Adrenal gland (tissue), 12 donors: ENCODE data around the gene PFN1. TPM values are rescaled to one million over a fixed set of nuclear protein-coding genes. Genes with fewer than 3 reads are reported as not detected.

Experiments used
- DNase-seq, 7 donors: peaks; one replicate each; pipeline ENCODE4 v3.0.0-alpha.2; 2019 to 2020
- H3K27ac ChIP-seq, 5 donors: fragments of 200-600 bp; sonication (generic) in 4 of 5; 1 replicate in 3 of 5; 2 replicates in 2 of 5; pipeline versions ENCODE4 v1.5.1 to v1.8.0; 2016 to 2020; ENCODE audit warnings: mild to moderate bottlenecking in 1 of 5
- H3K27me3 ChIP-seq: fragments of 200-600 bp; 2 replicates; pipeline ENCODE4 v1.8.0; 2021
- H3K36me3 ChIP-seq, 2 donors: fragments of 200-600 bp; replicated peaks in 1 of 2; 1 replicate in 1 of 2; 2 replicates in 1 of 2; pipeline versions ENCODE4 v1.5.1 to v1.8.0; 2018 to 2022
- H3K4me1 ChIP-seq, 2 donors: fragments of 200-600 bp; replicated peaks in 1 of 2; 1 replicate in 1 of 2; 2 replicates in 1 of 2; pipeline versions ENCODE4 v1.5.1 to v1.8.0; 2018 to 2021
- H3K4me3 ChIP-seq, 4 donors: fragments of 200-600 bp; sonication (generic) in 3 of 4; one replicate each; pipeline ENCODE4 v1.5.1; 2016 to 2018
- H3K9me3 ChIP-seq, 3 donors: fragments of 200-600 bp; sonication (generic) in 1 of 3; replicated peaks in 1 of 3; 1 replicate in 2 of 3; 2 replicates in 1 of 3; pipeline versions ENCODE4 v1.5.1 to v1.8.0; 2016 to 2021
- POLR2A ChIP-seq, 2 donors: fragments of 450-650 bp; IDR thresholded peaks; one replicate each; pipeline ENCODE4 v1.6.1; 2017; ENCODE audit warnings: antibody characterized with exemption in 2 of 2, mild to moderate bottlenecking in 2 of 2, moderate library complexity in 1 of 2
- whole genome bisulfite sequencing, 4 donors: extraction: QIAGEN DNeasy Blood & Tissue Kit in 2 of 4; methylation state at CpG; one replicate each; pipeline versions ENCODE4 v1.1.5 to v1.1.7; 2013 to 2017; 5-methylcytosine and 5-hydroxymethylcytosine counted together
- intact Hi-C, 2 donors: fragments of 100-400 bp; cut with DNase I; formaldehyde crosslinking; loops; one replicate each; pipeline versions ENCODE4 v1.14.1 to v1.15.0; 2022 to 2023
- polyA plus RNA-seq, 3 donors: library from polyadenylated mRNA; stranded (reverse); fragments of 200-250 nt in 2 of 3; fragments of 350-450 nt in 1 of 3; fragmentation: Illumina TruSeq in 1 of 3; extraction: RNeasy Lipid Tissue Mini Kit (QIAGEN cat#74804) in 1 of 3; gene quantifications; one replicate each; pipeline ENCODE4 v1.2.3, GENCODE V29; 2013 to 2014
- total RNA-seq, 9 donors: library from RNA; depleted of rRNA in 4 of 9; stranded (reverse); fragments of >200 nt in 4 of 9; fragments of 120-200 nt in 1 of 9; fragmentation: NEBNext Ultra II Directional in 1 of 9; extraction: Animal tissue kit (Norgen Biotek cat#: 25700) in 1 of 9; gene quantifications; one replicate each; pipeline versions ENCODE4 v1.1.0 to v1.2.4, GENCODE V29; 2013 to 2023
- TF ChIP-seq, protein P1 (sequence below), 6 experiments: fragments of 450-650 bp in 4 of 6; fragments of 200-600 bp in 2 of 6; sonication (generic) in 1 of 6; IDR thresholded peaks; 1 replicate in 5 of 6; 2 replicates in 1 of 6; pipeline versions ENCODE4 v1.5.1 to v1.8.0; 2016 to 2021; ENCODE audit warnings: antibody characterized with exemption in 6 of 6, mild to moderate bottlenecking in 2 of 6, moderate library complexity in 1 of 6
- donor health status: healthy with polysubstance abuse.
- donor health status: Bipolar disorder and iron deficiency.
- donor health status: DM: yes; HTN: yes; CAD: no.
- donor health status: DM: no; HTN: no; CAD: no.
- donor health status: DM: no; HTN: no; CAD: no.
- donor health status: DM: yes; HTN: yes; CAD: no.

The PFN1 gene
- total and polyA plus RNA-seq, 12 donors: 310 to 1,056 (median 423) TPM

DNA sequence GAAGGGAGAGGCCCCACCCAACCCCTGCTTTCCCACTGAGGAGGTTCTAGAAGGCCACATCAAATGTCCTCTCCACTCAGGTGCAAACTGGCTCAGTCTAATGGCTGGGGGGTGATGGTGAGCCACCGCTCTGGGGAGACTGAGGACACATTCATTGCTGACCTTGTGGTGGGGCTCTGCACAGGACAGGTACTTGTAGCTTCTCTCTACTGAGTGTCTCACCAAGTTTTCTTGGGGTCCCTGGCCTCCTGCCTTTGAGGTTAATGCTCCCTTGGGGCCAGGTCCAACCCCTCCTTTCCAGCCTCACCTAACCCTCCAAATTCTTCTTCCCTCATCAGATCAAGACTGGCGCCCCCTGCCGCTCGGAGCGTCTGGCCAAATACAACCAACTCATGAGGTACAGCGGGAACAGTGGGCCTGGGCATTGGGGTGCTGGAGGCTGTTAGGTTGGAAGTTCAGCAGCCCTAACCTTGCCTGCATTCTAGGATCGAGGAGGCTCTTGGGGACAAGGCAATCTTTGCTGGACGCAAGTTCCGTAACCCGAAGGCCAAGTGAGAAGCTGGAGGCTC lies 8.2 kb upstream of the PFN1 start:
- Histone ChIP-seq H3K27ac (no peak overlapping the region), H3K36me3 (peaks cover 0 to 20% of the 10 kb centered on the region in 2 donors), H3K4me3 (no peak overlapping the region), H3K9me3 (no peaks in the 10 kb centered on the region), H3K4me1 (no peaks in the 10 kb centered on the region), H3K27me3 (no peaks in the 10 kb centered on the region)
- DNase-seq: no peak
- intact Hi-C loops: no loop called here
- TF ChIP-seq POLR2A (IDR thresholded peaks at IDR 0.05): no peak
- TF ChIP-seq, protein P1, sequence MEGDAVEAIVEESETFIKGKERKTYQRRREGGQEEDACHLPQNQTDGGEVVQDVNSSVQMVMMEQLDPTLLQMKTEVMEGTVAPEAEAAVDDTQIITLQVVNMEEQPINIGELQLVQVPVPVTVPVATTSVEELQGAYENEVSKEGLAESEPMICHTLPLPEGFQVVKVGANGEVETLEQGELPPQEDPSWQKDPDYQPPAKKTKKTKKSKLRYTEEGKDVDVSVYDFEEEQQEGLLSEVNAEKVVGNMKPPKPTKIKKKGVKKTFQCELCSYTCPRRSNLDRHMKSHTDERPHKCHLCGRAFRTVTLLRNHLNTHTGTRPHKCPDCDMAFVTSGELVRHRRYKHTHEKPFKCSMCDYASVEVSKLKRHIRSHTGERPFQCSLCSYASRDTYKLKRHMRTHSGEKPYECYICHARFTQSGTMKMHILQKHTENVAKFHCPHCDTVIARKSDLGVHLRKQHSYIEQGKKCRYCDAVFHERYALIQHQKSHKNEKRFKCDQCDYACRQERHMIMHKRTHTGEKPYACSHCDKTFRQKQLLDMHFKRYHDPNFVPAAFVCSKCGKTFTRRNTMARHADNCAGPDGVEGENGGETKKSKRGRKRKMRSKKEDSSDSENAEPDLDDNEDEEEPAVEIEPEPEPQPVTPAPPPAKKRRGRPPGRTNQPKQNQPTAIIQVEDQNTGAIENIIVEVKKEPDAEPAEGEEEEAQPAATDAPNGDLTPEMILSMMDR (IDR thresholded peaks at IDR 0.05): peak in 1 of 6 experiments; percentile 6
- WGBS, 4 donors: 78 to 88% (median 87%) methylated on average over 9 to 10 of the region's 10 CpGs

- H3K36me3 ChIP-seq: peaks cover 0 to 12% of the 10 kb centered on the region in 2 donors
- TF ChIP-seq, protein P1 (IDR thresholded peaks at IDR 0.05): no peak
- TF ChIP-seq POLR2A (IDR thresholded peaks at IDR 0.05): no peak
- intact Hi-C loops: no loop called here
- no peak overlapping the region for H3K27ac ChIP-seq
- DNase-seq: no peak
- WGBS, 4 donors: 92 to 96% (median 94%) methylated on average over 7 to 8 of the region's 8 CpGs
- H3K27me3 ChIP-seq: no peaks in the 10 kb centered on the region
- peaks cover 5 to 9% of the 10 kb centered on the region in 2 donors for H3K4me1 ChIP-seq
- no peak overlapping the region for H3K4me3 ChIP-seq
- H3K9me3 ChIP-seq: no peaks in the 10 kb centered on the region
Measured at GRCh38 chr17:4955091-4955490, 6.8 kb upstream of the PFN1 start.

DNA sequence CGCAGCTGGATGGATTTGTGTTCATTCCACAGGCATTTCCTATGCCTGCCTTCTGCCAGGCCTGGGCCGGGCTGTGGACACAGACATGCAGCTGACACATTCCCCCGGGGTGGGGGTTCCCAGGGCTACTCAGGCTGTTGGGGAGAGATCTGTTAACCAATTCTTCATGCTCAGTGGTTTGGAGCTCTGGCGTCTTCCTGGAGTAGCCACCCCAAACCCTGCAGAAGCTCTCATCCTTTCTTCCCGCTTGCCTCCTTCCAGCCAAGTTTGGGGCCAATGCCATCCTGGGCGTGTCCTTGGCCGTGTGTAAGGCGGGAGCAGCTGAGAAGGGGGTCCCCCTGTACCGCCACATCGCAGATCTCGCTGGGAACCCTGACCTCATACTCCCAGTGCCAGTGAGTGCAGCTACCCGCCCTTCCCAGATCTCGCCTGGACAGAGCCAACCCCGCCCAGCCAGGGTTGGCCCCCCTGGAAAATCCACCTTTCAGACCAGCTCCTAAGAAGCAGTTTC lies 5.2 kb upstream of the PFN1 start:
- H3K4me3 ChIP-seq: no peak overlapping the region
- DNase-seq: no peak
- 76 to 80% (median 76%) methylated on average over 14 of the region's 14 CpGs for WGBS, 4 donors
- no peaks in the 10 kb centered on the region for H3K9me3 ChIP-seq
- no peak for TF ChIP-seq POLR2A (IDR thresholded peaks at IDR 0.05)
- TF ChIP-seq, protein P1 (IDR thresholded peaks at IDR 0.05): no peak
- peaks cover 12 to 13% of the 10 kb centered on the region in 2 donors for H3K4me1 ChIP-seq
- H3K36me3 ChIP-seq: no peaks in the 10 kb centered on the region
- intact Hi-C loops: no loop called here
- H3K27me3 ChIP-seq: no peaks in the 10 kb centered on the region
- no peak overlapping the region for H3K27ac ChIP-seq

DNA sequence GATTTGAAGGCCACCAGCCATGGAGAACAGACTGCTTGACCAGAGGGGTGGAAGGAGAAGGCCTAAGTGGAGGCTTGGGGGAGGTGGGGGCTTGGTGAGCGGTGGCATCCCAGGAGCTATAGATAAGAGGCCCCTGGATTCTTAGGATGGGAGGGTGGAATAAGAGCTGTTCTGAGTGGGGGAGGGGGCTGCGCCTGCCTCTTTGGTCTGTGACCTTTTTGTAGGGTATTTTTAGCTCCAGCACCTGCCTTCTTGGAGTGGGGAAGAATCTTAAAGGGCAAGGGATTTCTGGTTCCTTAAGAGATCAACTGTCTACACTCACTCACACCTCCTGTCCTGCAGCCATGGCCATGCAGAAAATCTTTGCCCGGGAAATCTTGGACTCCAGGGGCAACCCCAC lies 3.2 kb upstream of the PFN1 start:
- TF ChIP-seq POLR2A (IDR thresholded peaks at IDR 0.05): no peak
- TF ChIP-seq, protein P1 (IDR thresholded peaks at IDR 0.05): no peak
- no peak overlapping the region for H3K27ac ChIP-seq
- 76 to 87% (median 77%) methylated on average over 3 of the region's 3 CpGs for WGBS, 4 donors
- no peaks in the 10 kb centered on the region for H3K9me3 ChIP-seq
- no peaks in the 10 kb centered on the region for H3K27me3 ChIP-seq
- H3K4me1 ChIP-seq: peaks cover 13 to 18% of the 10 kb centered on the region in 2 donors
- intact Hi-C loops: no loop called here
- H3K4me3 ChIP-seq: no peak overlapping the region
- no peak for DNase-seq
- peaks cover 0 to 3% of the 10 kb centered on the region in 2 donors for H3K36me3 ChIP-seq
